Upper lobe of left lung (tissue), 4 donors: Measurements from ENCODE around the gene CENPP.

ENCODE experiments used
- POLR2A ChIP-seq, 4 donors: fragments of 450-650 bp; IDR thresholded peaks; one replicate each; pipeline ENCODE4 v1.5.1; 2016 to 2017; ENCODE audit warnings: antibody characterized with exemption in 4 of 4, mild to moderate bottlenecking in 2 of 4
- POLR2AphosphoS5 ChIP-seq, 2 donors: sonication (generic); formaldehyde crosslinking; IDR thresholded peaks; one replicate each; pipeline ENCODE4 v1.5.1; 2017; ENCODE audit warnings: antibody characterized with exemption in 2 of 2

- TF ChIP-seq POLR2A (IDR thresholded peaks at IDR 0.05) (no peak), POLR2AphosphoS5 (IDR thresholded peaks at IDR 0.05) (no peak)
Measured at GRCh38 chr9:92424340-92424739, 98.6 kb downstream of the CENPP start, which contains the start of gene OMD.
